CD14-positive monocyte (primary cell): ENCODE results near the gene FBXO2. TPM values are rescaled to one million over a fixed set of nuclear protein-coding genes. Genes with fewer than 3 reads are reported as not detected.

Source experiments
- DNase-seq, 3 donors: peaks; one replicate each; pipeline ENCODE4 v3.0.0-alpha.2; 2011 to 2022
- H2AFZ ChIP-seq: 2 replicates; pipeline ENCODE4 v1.6.0; 2012; ENCODE audit warnings: mild to moderate bottlenecking, low read depth, low read length, inconsistent platforms; ENCODE audit not compliant: insufficient read depth, poor library complexity, severe bottlenecking
- H3K27ac ChIP-seq, 2 donors: 1 replicate in 1 of 2; 2 replicates in 1 of 2; pipeline ENCODE4 v1.5.1; 2012 to 2013; ENCODE audit warnings: low read length in 2 of 2, control low read depth in 1 of 2, inconsistent platforms in 1 of 2, low read depth in 1 of 2, mild to moderate bottlenecking in 1 of 2
- H3K27me3 ChIP-seq, 2 donors: one replicate each; pipeline versions ENCODE4 v1.6.0 to v1.6.1; 2011 to 2013; ENCODE audit warnings: low read length in 2 of 2; ENCODE audit not compliant: control insufficient read depth in 2 of 2, insufficient read depth in 2 of 2
- H3K36me3 ChIP-seq, 2 donors: replicated peaks in 1 of 2; 1 replicate in 1 of 2; 2 replicates in 1 of 2; pipeline versions ENCODE4 v1.5.1 to v1.6.1; 2012 to 2013; ENCODE audit warnings: low read length in 2 of 2, control low read depth in 1 of 2, inconsistent platforms in 1 of 2, mild to moderate bottlenecking in 1 of 2; ENCODE audit not compliant: insufficient read depth in 2 of 2, control insufficient read depth in 1 of 2
- H3K4me1 ChIP-seq, 2 donors: 1 replicate in 1 of 2; 2 replicates in 1 of 2; pipeline versions ENCODE4 v1.5.1 to v1.6.1; 2012 to 2013; ENCODE audit warnings: low read length in 2 of 2, control low read depth in 1 of 2, inconsistent platforms in 1 of 2, mild to moderate bottlenecking in 1 of 2, moderate library complexity in 1 of 2; ENCODE audit not compliant: insufficient read depth in 2 of 2, control insufficient read depth in 1 of 2
- H3K4me2 ChIP-seq: replicated peaks from 2 replicates; pipeline ENCODE3; 2012; ENCODE audit warnings: low read length, moderate library complexity, mild to moderate bottlenecking; ENCODE audit not compliant: poor library complexity, severe bottlenecking; ENCODE audit errors: extremely low read depth
- H3K4me3 ChIP-seq, 3 experiments: fragments of 200-600 bp in 1 of 3; sonication (generic) in 1 of 3; replicated peaks in 1 of 3; 1 replicate in 2 of 3; 2 replicates in 1 of 3; pipeline ENCODE4 v1.5.1; 2011 to 2013; ENCODE audit warnings: low read length in 3 of 3, mild to moderate bottlenecking in 3 of 3, control low read depth in 2 of 3, low read depth in 2 of 3, inconsistent platforms in 1 of 3, moderate library complexity in 1 of 3
- H3K79me2 ChIP-seq: 2 replicates; pipeline ENCODE4 v1.6.0; 2012; ENCODE audit warnings: mild to moderate bottlenecking, control low read depth, inconsistent platforms, low read length, moderate library complexity; ENCODE audit not compliant: insufficient read depth
- H3K9ac ChIP-seq: 2 replicates; pipeline ENCODE4 v1.6.0; 2017; ENCODE audit warnings: low read length, mild to moderate bottlenecking; ENCODE audit not compliant: insufficient read depth, poor library complexity, severe bottlenecking
- H3K9me3 ChIP-seq, 2 donors: replicated peaks in 1 of 2; 1 replicate in 1 of 2; 2 replicates in 1 of 2; pipeline versions ENCODE4 v1.5.1 to v1.6.1; 2012 to 2013; ENCODE audit warnings: low read length in 2 of 2, control low read depth in 1 of 2; ENCODE audit not compliant: control insufficient read depth in 1 of 2, insufficient read depth in 1 of 2
- H4K20me1 ChIP-seq: 2 replicates; pipeline ENCODE4 v1.6.0; 2012; ENCODE audit warnings: mild to moderate bottlenecking, low read length, control low read depth, moderate library complexity; ENCODE audit not compliant: insufficient read depth
- H3K27ac Mint-ChIP-seq, 7 donors: one replicate each; pipeline ENCODE4 v1.8.0; 2020; ENCODE audit warnings: mild to moderate bottlenecking in 7 of 7, mixed read lengths in 7 of 7, moderate library complexity in 6 of 7, inconsistent platforms in 2 of 7
- H3K27me3 Mint-ChIP-seq, 3 donors: one replicate each; pipeline ENCODE4 v1.8.0; 2021 to 2022; ENCODE audit warnings: low read depth in 3 of 3, mild to moderate bottlenecking in 3 of 3, mixed read lengths in 3 of 3, moderate library complexity in 3 of 3, inconsistent platforms in 1 of 3
- H3K36me3 Mint-ChIP-seq, 2 donors: one replicate each; pipeline ENCODE4 v1.8.0; 2020; ENCODE audit warnings: mixed read lengths in 2 of 2, inconsistent platforms in 1 of 2, mild to moderate bottlenecking in 1 of 2
- H3K4me1 Mint-ChIP-seq: one replicate; pipeline ENCODE4 v1.8.0; 2020; ENCODE audit warnings: mild to moderate bottlenecking, mixed read lengths
- H3K4me3 Mint-ChIP-seq, 2 donors: one replicate each; pipeline ENCODE4 v1.8.0; 2020; ENCODE audit warnings: mild to moderate bottlenecking in 2 of 2, mixed read lengths in 2 of 2, moderate library complexity in 1 of 2
- H3K9me3 Mint-ChIP-seq, 7 donors: one replicate each; pipeline ENCODE4 v1.8.0; 2020 to 2022; ENCODE audit warnings: mixed read lengths in 7 of 7, mild to moderate bottlenecking in 6 of 7, moderate library complexity in 6 of 7, inconsistent platforms in 2 of 7
- WGBS: methylation state at CpG from one replicate; pipeline ENCODE4 v1.1.5; 2013; ENCODE audit warnings: missing lambda C conversion rate; ENCODE audit not compliant: insufficient coverage; 5-methylcytosine and 5-hydroxymethylcytosine counted together
- intact Hi-C, 2 donors: fragments of 100-400 bp; cut with micrococcal nuclease; formaldehyde crosslinking; loops; one replicate each; pipeline versions ENCODE4 v1.15.0 to v1.15.1; 2023
- polyA plus RNA-seq, 3 donors: library from polyadenylated mRNA; depleted of rRNA in 1 of 3; unstranded in 2 of 3; stranded (reverse) in 1 of 3; fragments of 300-500 nt in 2 of 3; fragments of >200 nt in 1 of 3; fragmentation: Illumina TruSeq in 2 of 3; gene quantifications; 1 replicate in 2 of 3; 2 replicates in 1 of 3; pipeline ENCODE4 v1.2.3, GENCODE V29; 2012 to 2021
- TF ChIP-seq, protein P1 (sequence below): fragments of 200-600 bp; IDR thresholded peaks from one replicate; pipeline ENCODE4 v1.8.0; 2022; ENCODE audit warnings: antibody characterized with exemption, mild to moderate bottlenecking

The FBXO2 gene
- polyA plus RNA-seq, 3 donors, result 0.08 TPM; not detected in 2

DNA sequence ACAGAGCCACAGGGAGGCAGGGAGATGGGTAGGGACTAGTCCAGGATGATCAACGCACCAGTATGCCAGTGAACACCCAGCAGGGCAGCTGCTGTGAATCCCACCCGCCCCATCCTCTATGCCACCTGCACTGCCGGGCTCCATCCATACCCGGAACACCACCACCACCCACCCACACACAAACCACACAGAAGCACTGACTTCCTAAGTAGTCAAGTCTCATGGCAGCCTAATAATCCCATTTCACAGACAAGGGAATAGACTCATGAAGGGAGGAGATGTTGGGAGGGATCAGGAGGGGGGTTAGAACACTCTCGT, 43.6 kb upstream of the FBXO2 start:
- peaks cover 28 to 60% (median 43%) of the 10 kb centered on the region in 3 donors for H3K27me3 Mint-ChIP-seq
- no peak for DNase-seq
- Histone ChIP-seq H4K20me1 (no peaks in the 10 kb centered on the region), H3K9me3 (peaks cover 0 to 4% of the 10 kb centered on the region in 2 donors), H3K4me3 (no peak overlapping the region), H3K27me3 (peaks cover 11 to 40% of the 10 kb centered on the region in 2 donors), H3K9ac (no peak overlapping the region), H3K4me1 (peaks cover 5 to 8% of the 10 kb centered on the region in 2 donors), H2AFZ (no peak overlapping the region), H3K36me3 (no peaks in the 10 kb centered on the region), H3K27ac (no peak overlapping the region), H3K4me2 (no peak overlapping the region), H3K79me2 (no peaks in the 10 kb centered on the region)
- no peak overlapping the region for H3K27ac Mint-ChIP-seq
- TF ChIP-seq, protein P1, sequence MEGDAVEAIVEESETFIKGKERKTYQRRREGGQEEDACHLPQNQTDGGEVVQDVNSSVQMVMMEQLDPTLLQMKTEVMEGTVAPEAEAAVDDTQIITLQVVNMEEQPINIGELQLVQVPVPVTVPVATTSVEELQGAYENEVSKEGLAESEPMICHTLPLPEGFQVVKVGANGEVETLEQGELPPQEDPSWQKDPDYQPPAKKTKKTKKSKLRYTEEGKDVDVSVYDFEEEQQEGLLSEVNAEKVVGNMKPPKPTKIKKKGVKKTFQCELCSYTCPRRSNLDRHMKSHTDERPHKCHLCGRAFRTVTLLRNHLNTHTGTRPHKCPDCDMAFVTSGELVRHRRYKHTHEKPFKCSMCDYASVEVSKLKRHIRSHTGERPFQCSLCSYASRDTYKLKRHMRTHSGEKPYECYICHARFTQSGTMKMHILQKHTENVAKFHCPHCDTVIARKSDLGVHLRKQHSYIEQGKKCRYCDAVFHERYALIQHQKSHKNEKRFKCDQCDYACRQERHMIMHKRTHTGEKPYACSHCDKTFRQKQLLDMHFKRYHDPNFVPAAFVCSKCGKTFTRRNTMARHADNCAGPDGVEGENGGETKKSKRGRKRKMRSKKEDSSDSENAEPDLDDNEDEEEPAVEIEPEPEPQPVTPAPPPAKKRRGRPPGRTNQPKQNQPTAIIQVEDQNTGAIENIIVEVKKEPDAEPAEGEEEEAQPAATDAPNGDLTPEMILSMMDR, result no peak
- H3K9me3 Mint-ChIP-seq, result peaks cover 0 to 11% (median 3%) of the 10 kb centered on the region in 7 donors
- no peak overlapping the region for H3K4me3 Mint-ChIP-seq
- 64% methylated on average over 2 of the region's 5 CpGs for WGBS
- intact Hi-C loops, result no loop called here
- H3K36me3 Mint-ChIP-seq, result peaks cover 0 to 2% of the 10 kb centered on the region in 2 donors
- peaks cover 10% of the 10 kb centered on the region for H3K4me1 Mint-ChIP-seq

- Mint-ChIP-seq H3K36me3 (peaks cover 0 to 2% of the 10 kb centered on the region in 2 donors), H3K9me3 (peaks cover 0 to 15% (median 5%) of the 10 kb centered on the region in 7 donors), H3K4me3 (no peak overlapping the region), H3K27ac (no peak overlapping the region), H3K4me1 (peaks cover 14% of the 10 kb centered on the region), H3K27me3 (peaks cover 33 to 65% (median 48%) of the 10 kb centered on the region in 3 donors)
- no peak overlapping the region for H3K9ac ChIP-seq
- H3K27ac ChIP-seq, result no peak overlapping the region
- intact Hi-C loops, result no loop called here
- no peaks in the 10 kb centered on the region for H4K20me1 ChIP-seq
- WGBS, result 76% methylated on average over 7 of the region's 8 CpGs
- peaks cover 16 to 45% of the 10 kb centered on the region in 2 donors for H3K27me3 ChIP-seq
- peaks cover 5 to 11% of the 10 kb centered on the region in 2 donors for H3K4me1 ChIP-seq
- DNase-seq, result no peak
- H2AFZ ChIP-seq, result no peak overlapping the region
- H3K4me2 ChIP-seq, result no peak overlapping the region
- H3K4me3 ChIP-seq, result no peak overlapping the region
- H3K9me3 ChIP-seq, result peaks cover 0 to 9% of the 10 kb centered on the region in 2 donors
- no peaks in the 10 kb centered on the region for H3K36me3 ChIP-seq
- TF ChIP-seq, protein P1, result no peak
- no peaks in the 10 kb centered on the region for H3K79me2 ChIP-seq
These were observed 43.1 kb upstream of the FBXO2 start for GRCh38 chr1:11697188-11697892.
